Measurements from ENCODE around the gene MAPK14.
"Not testable (repeated sequence)": the region's sequence is repeated elsewhere in the genome, so short reads cannot be mapped to it uniquely, and the experiment has no call there.

Gene MAPK14

GRCh38 chr6:36027501-36028087, at the start of gene MAPK14:
Gene MAPK14, plus strand, starts transcription at chr6:36027808. Its CDS starts 350 bp downstream, at chr6:36028158.
- DNase-seq = peak; percentile 98

GRCh38 chr6:35980126-35980525, 47.5 kb upstream of the MAPK14 start:
- not testable (repeated sequence) for DNase-seq

- no peak for DNase-seq
Observed at GRCh38 chr6:35980991-35981645, 46.5 kb upstream of the MAPK14 start.

GRCh38 chr6:35984701-35985100, 42.9 kb upstream of the MAPK14 start:
- DNase-seq = no peak

GRCh38 chr6:35988047-35988446, 39.6 kb upstream of the MAPK14 start:
- not testable (repeated sequence) for DNase-seq

- no peak for DNase-seq
Observed at GRCh38 chr6:35993150-35993549, 34.5 kb upstream of the MAPK14 start.

GRCh38 chr6:36000451-36000850, 27.2 kb upstream of the MAPK14 start:
- no peak for DNase-seq

- DNase-seq = no peak
Observed at GRCh38 chr6:36015666-36016065, 11.9 kb upstream of the MAPK14 start.

- DNase-seq = no peak
Observed at GRCh38 chr6:36018339-36018738, 9.3 kb upstream of the MAPK14 start.

- DNase-seq = no peak
Observed at GRCh38 chr6:36019167-36019566, 8.4 kb upstream of the MAPK14 start.

- no peak for DNase-seq
Observed at GRCh38 chr6:36020154-36020553, 7.5 kb upstream of the MAPK14 start.

GRCh38 chr6:36023996-36024795, 3.4 kb upstream of the MAPK14 start, which contains the start of gene SLC26A8:
Gene SLC26A8, minus strand, starts transcription at chr6:36024641. Its CDS starts 4,934 bp downstream, at chr6:36019707.
- DNase-seq = no peak

- DNase-seq = no peak
Observed at GRCh38 chr6:36025260-36025931, 2.2 kb upstream of the MAPK14 start.

- no peak for DNase-seq
Observed at GRCh38 chr6:36025932-36026327, 1.7 kb upstream of the MAPK14 start.

GRCh38 chr6:36028088-36028876, 674 bp downstream of the MAPK14 start:
- peak; percentile 46 for DNase-seq

GRCh38 chr6:36028877-36029324, 1.3 kb downstream of the MAPK14 start:
- peak; percentile 74 for DNase-seq

- no peak for DNase-seq
Observed at GRCh38 chr6:36029464-36029863, 1.9 kb downstream of the MAPK14 start.

GRCh38 chr6:36032261-36032660, 4.7 kb downstream of the MAPK14 start:
- DNase-seq = no peak

GRCh38 chr6:36033144-36033543, 5.5 kb downstream of the MAPK14 start:
- DNase-seq = not testable (repeated sequence)

GRCh38 chr6:36033935-36034334, 6.3 kb downstream of the MAPK14 start:
- peak; percentile 38 for DNase-seq

- no peak for DNase-seq
Observed at GRCh38 chr6:36034441-36034840, 6.8 kb downstream of the MAPK14 start.

- DNase-seq = no peak
Observed at GRCh38 chr6:36035225-36035624, 7.6 kb downstream of the MAPK14 start.
